Neural cell (in vitro differentiated cells): ENCODE data around the gene LRIG2.

Experiments
- EP300 ChIP-seq: fragments of 450-650 bp; conservative IDR thresholded peaks from 2 replicates; pipeline ENCODE4 v1.6.1; 2014; ENCODE audit warnings: antibody characterized with exemption, mild to moderate bottlenecking, moderate library complexity; ENCODE audit not compliant: poor library complexity, severe bottlenecking
- POLR2AphosphoS5 ChIP-seq: IDR thresholded peaks from 2 replicates; pipeline ENCODE4 v1.6.1; 2012
- TF ChIP-seq, protein P1 (sequence below): fragments of 450-650 bp; IDR thresholded peaks from 2 replicates; pipeline ENCODE4 v1.5.1; 2014; ENCODE audit warnings: antibody characterized with exemption, mild to moderate bottlenecking, moderate library complexity; ENCODE audit not compliant: poor library complexity, severe bottlenecking

DNA sequence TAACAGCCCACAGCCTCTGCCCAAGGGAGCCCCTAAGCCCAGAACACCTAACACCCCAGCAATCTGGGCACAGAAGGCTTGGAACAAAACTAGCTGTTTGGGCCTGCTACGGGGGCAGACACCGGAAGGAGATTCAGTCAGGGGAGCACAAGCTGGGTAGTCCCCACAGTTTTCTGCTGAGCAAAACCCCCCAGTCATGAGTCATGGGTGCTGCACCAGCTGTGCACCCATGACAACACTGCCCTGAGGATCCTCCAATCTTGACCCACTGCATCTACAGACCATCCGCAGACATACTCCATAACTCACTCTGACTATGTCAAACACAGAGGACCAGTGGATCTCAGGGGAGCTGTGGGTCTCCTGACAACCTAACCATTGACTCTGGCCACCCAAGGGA, 105.1 kb downstream of the LRIG2 start:
- TF ChIP-seq, protein P1, sequence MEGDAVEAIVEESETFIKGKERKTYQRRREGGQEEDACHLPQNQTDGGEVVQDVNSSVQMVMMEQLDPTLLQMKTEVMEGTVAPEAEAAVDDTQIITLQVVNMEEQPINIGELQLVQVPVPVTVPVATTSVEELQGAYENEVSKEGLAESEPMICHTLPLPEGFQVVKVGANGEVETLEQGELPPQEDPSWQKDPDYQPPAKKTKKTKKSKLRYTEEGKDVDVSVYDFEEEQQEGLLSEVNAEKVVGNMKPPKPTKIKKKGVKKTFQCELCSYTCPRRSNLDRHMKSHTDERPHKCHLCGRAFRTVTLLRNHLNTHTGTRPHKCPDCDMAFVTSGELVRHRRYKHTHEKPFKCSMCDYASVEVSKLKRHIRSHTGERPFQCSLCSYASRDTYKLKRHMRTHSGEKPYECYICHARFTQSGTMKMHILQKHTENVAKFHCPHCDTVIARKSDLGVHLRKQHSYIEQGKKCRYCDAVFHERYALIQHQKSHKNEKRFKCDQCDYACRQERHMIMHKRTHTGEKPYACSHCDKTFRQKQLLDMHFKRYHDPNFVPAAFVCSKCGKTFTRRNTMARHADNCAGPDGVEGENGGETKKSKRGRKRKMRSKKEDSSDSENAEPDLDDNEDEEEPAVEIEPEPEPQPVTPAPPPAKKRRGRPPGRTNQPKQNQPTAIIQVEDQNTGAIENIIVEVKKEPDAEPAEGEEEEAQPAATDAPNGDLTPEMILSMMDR, result no peak
- TF ChIP-seq EP300 (no peak), POLR2AphosphoS5 (no peak)
